GM23338 (cell line): ENCODE results near the gene WT1. TPM values are rescaled to one million over a fixed set of nuclear protein-coding genes. Genes with fewer than 3 reads are reported as not detected.

Experiments used
- ATAC-seq: fragments of 200-7000 bp; cut with Tn5 transposase; 3 replicates; pipeline ENCODE4 v1.9.1; 2020
- DNase-seq: peaks from one replicate; pipeline ENCODE4 v3.0.0-alpha.2; 2015; ENCODE audit warnings: low spot score
- H2AFZ ChIP-seq: fragments of 200-600 bp; sonication (generic); 2 replicates; pipeline ENCODE4 v1.8.0; 2016; ENCODE audit warnings: antibody characterized with exemption, mild to moderate bottlenecking, moderate library complexity
- H3F3A ChIP-seq: fragments of 200-600 bp; sonication (generic); replicated peaks from 2 replicates; pipeline ENCODE4 v1.8.0; 2017; ENCODE audit warnings: antibody characterized with exemption, mixed run types, low read depth
- H3K27ac ChIP-seq: fragments of 200-600 bp; sonication (generic); 2 replicates; pipeline ENCODE4 v1.6.1; 2016; ENCODE audit warnings: low read depth
- H3K27me3 ChIP-seq: fragments of 200-600 bp; sonication (generic); 2 replicates; pipeline ENCODE4 v1.8.0; 2016; ENCODE audit warnings: mild to moderate bottlenecking, mixed run types, moderate library complexity; ENCODE audit not compliant: insufficient read depth
- H3K36me3 ChIP-seq: fragments of 200-600 bp; sonication (generic); 2 replicates; pipeline ENCODE4 v1.8.0; 2016; ENCODE audit warnings: mild to moderate bottlenecking; ENCODE audit not compliant: insufficient read depth
- H3K4me1 ChIP-seq: fragments of 200-600 bp; sonication (generic); 2 replicates; pipeline ENCODE4 v1.8.0; 2016; ENCODE audit warnings: mild to moderate bottlenecking, moderate library complexity; ENCODE audit not compliant: insufficient read depth
- H3K4me2 ChIP-seq: fragments of 200-600 bp; sonication (generic); 2 replicates; pipeline ENCODE4 v1.7.1; 2017; ENCODE audit warnings: mixed run types
- H3K4me3 ChIP-seq: fragments of 200-600 bp; sonication (generic); 2 replicates; pipeline ENCODE4 v1.6.1; 2016; ENCODE audit warnings: mixed run types
- H3K79me2 ChIP-seq: fragments of 200-600 bp; sonication (generic); replicated peaks from 2 replicates; pipeline ENCODE4 v1.8.0; 2017; ENCODE audit warnings: mild to moderate bottlenecking; ENCODE audit not compliant: insufficient read depth
- H3K9me2 ChIP-seq: fragments of 200-600 bp; sonication (generic); 2 replicates; pipeline ENCODE4 v1.8.0; 2017; ENCODE audit not compliant: insufficient read depth
- H4K20me1 ChIP-seq: fragments of 200-600 bp; sonication (generic); replicated peaks from 2 replicates; pipeline ENCODE4 v1.8.0; 2017; ENCODE audit warnings: mild to moderate bottlenecking; ENCODE audit not compliant: insufficient read depth
- H3K27ac Mint-ChIP-seq: 2 replicates; pipeline ENCODE4 v1.8.0; 2020; ENCODE audit warnings: inconsistent platforms, mild to moderate bottlenecking, moderate library complexity, mixed read lengths
- H3K27me3 Mint-ChIP-seq: 3 replicates; pipeline ENCODE4 v1.8.0; 2022; ENCODE audit warnings: low read depth, mild to moderate bottlenecking, moderate library complexity, mixed read lengths, inconsistent platforms; ENCODE audit not compliant: insufficient read depth, poor library complexity
- H3K36me3 Mint-ChIP-seq: 3 replicates; pipeline ENCODE4 v1.8.0; 2021; ENCODE audit warnings: low read depth, mild to moderate bottlenecking, inconsistent platforms, moderate library complexity, mixed read lengths
- H3K4me1 Mint-ChIP-seq: 3 replicates; pipeline ENCODE4 v1.8.0; 2020; ENCODE audit warnings: mild to moderate bottlenecking, inconsistent platforms, mixed read lengths
- H3K4me3 Mint-ChIP-seq: 3 replicates; pipeline ENCODE4 v1.8.0; 2021; ENCODE audit warnings: moderate library complexity, mild to moderate bottlenecking, inconsistent platforms, mixed read lengths
- H3K9me3 Mint-ChIP-seq: 3 replicates; pipeline ENCODE4 v1.8.0; 2020; ENCODE audit warnings: moderate library complexity, mild to moderate bottlenecking, inconsistent platforms, mixed read lengths
- CREB1 ChIP-seq: fragments of 250-450 bp; sonication (Bioruptor Pico); IDR thresholded peaks from 2 replicates; pipeline ENCODE4 v1.5.0; 2020; ENCODE audit warnings: low read depth, mild to moderate bottlenecking, moderate library complexity
- EZH2 ChIP-seq: fragments of 200-600 bp; sonication (generic); IDR thresholded peaks from one replicate; pipeline ENCODE4 v1.8.0; 2017; ENCODE audit warnings: antibody characterized with exemption, mild to moderate bottlenecking, low read depth; ENCODE audit not compliant: unreplicated experiment
- STAT1 ChIP-seq: IDR thresholded peaks from one replicate; pipeline ENCODE4 v1.6.1; 2016; ENCODE audit warnings: antibody characterized with exemption; ENCODE audit not compliant: unreplicated experiment
- polyA plus RNA-seq: library from polyadenylated mRNA; unstranded; fragments of >200 nt; fragmentation: Nextera tagmentation; extraction: Ambion mirVana; gene quantifications from 2 replicates; pipeline ENCODE4 v1.2.1, GENCODE V29; 2016
- total RNA-seq: library from RNA; depleted of rRNA; stranded (reverse); fragments of >200 nt; shearing (Covaris generic); gene quantifications from 2 replicates; pipeline ENCODE4 v1.2.3, GENCODE V29; 2014
- TF ChIP-seq, protein P1 (sequence below): fragments of 250-450 bp; sonication (Bioruptor Pico); IDR thresholded peaks from 2 replicates; pipeline ENCODE4 v1.5.0; 2020; ENCODE audit warnings: mild to moderate bottlenecking, moderate library complexity
- TF ChIP-seq, protein P2 (sequence below), 2 experiments: fragments of 200-600 bp in 1 of 2; sonication (generic) in 1 of 2; conservative IDR thresholded peaks; 2 replicates each; pipeline versions ENCODE4 v1.5.1 to v1.6.1; 2016 to 2017; ENCODE audit warnings: antibody characterized with exemption in 2 of 2, low read depth in 2 of 2, mild to moderate bottlenecking in 2 of 2, moderate library complexity in 1 of 2

The WT1 gene
- total and polyA plus RNA-seq, 2 experiments from 2014 or later, result 0.21 TPM; not detected in 1

DNA sequence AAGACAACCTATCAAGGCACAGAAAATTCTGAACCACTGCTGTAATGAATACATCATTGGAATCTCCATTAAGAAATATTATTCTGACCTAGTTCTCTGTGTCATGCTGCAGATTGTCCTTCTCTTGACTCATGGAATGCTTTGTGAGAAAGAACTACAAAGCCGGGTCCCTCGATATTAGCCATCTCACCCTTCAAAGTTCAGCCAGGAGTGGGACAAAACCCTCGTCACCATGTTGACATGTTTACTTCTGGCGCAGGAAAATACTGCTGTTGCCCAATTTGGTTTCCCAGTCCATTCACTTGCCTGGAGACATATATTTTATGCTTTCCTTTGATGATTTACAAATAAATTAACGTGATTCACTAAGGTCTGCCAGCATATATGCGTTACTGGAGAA, 10.9 kb upstream of the WT1 start (continued):
- TF ChIP-seq, protein P1, sequence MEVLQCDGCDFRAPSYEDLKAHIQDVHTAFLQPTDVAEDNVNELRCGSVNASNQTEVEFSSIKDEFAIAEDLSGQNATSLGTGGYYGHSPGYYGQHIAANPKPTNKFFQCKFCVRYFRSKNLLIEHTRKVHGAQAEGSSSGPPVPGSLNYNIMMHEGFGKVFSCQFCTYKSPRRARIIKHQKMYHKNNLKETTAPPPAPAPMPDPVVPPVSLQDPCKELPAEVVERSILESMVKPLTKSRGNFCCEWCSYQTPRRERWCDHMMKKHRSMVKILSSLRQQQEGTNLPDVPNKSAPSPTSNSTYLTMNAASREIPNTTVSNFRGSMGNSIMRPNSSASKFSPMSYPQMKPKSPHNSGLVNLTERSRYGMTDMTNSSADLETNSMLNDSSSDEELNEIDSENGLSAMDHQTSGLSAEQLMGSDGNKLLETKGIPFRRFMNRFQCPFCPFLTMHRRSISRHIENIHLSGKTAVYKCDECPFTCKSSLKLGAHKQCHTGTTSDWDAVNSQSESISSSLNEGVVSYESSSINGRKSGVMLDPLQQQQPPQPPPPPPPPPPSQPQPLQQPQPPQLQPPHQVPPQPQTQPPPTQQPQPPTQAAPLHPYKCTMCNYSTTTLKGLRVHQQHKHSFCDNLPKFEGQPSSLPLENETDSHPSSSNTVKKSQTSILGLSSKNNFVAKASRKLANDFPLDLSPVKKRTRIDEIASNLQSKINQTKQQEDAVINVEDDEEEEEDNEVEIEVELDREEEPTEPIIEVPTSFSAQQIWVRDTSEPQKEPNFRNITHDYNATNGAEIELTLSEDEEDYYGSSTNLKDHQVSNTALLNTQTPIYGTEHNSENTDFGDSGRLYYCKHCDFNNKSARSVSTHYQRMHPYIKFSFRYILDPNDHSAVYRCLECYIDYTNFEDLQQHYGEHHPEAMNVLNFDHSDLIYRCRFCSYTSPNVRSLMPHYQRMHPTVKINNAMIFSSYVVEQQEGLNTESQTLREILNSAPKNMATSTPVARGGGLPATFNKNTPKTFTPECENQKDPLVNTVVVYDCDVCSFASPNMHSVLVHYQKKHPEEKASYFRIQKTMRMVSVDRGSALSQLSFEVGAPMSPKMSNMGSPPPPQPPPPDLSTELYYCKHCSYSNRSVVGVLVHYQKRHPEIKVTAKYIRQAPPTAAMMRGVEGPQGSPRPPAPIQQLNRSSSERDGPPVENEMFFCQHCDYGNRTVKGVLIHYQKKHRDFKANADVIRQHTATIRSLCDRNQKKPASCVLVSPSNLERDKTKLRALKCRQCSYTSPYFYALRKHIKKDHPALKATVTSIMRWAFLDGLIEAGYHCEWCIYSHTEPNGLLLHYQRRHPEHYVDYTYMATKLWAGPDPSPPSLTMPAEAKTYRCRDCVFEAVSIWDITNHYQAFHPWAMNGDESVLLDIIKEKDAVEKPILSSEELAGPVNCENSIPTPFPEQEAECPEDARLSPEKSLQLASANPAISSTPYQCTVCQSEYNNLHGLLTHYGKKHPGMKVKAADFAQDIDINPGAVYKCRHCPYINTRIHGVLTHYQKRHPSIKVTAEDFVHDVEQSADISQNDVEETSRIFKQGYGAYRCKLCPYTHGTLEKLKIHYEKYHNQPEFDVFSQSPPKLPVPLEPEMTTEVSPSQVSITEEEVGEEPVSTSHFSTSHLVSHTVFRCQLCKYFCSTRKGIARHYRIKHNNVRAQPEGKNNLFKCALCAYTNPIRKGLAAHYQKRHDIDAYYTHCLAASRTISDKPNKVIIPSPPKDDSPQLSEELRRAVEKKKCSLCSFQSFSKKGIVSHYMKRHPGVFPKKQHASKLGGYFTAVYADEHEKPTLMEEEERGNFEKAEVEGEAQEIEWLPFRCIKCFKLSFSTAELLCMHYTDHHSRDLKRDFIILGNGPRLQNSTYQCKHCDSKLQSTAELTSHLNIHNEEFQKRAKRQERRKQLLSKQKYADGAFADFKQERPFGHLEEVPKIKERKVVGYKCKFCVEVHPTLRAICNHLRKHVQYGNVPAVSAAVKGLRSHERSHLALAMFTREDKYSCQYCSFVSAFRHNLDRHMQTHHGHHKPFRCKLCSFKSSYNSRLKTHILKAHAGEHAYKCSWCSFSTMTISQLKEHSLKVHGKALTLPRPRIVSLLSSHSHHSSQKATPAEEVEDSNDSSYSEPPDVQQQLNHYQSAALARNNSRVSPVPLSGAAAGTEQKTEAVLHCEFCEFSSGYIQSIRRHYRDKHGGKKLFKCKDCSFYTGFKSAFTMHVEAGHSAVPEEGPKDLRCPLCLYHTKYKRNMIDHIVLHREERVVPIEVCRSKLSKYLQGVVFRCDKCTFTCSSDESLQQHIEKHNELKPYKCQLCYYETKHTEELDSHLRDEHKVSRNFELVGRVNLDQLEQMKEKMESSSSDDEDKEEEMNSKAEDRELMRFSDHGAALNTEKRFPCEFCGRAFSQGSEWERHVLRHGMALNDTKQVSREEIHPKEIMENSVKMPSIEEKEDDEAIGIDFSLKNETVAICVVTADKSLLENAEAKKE (CRISPR knock-in tag), result no peak
- TF ChIP-seq STAT1 (no peak), CREB1 (no peak)
- TF ChIP-seq, protein P2, sequence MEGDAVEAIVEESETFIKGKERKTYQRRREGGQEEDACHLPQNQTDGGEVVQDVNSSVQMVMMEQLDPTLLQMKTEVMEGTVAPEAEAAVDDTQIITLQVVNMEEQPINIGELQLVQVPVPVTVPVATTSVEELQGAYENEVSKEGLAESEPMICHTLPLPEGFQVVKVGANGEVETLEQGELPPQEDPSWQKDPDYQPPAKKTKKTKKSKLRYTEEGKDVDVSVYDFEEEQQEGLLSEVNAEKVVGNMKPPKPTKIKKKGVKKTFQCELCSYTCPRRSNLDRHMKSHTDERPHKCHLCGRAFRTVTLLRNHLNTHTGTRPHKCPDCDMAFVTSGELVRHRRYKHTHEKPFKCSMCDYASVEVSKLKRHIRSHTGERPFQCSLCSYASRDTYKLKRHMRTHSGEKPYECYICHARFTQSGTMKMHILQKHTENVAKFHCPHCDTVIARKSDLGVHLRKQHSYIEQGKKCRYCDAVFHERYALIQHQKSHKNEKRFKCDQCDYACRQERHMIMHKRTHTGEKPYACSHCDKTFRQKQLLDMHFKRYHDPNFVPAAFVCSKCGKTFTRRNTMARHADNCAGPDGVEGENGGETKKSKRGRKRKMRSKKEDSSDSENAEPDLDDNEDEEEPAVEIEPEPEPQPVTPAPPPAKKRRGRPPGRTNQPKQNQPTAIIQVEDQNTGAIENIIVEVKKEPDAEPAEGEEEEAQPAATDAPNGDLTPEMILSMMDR (conservative IDR thresholded peaks at IDR 0.05; ENCODE audit: low read depth in 2 of 2), result no peak

DNA sequence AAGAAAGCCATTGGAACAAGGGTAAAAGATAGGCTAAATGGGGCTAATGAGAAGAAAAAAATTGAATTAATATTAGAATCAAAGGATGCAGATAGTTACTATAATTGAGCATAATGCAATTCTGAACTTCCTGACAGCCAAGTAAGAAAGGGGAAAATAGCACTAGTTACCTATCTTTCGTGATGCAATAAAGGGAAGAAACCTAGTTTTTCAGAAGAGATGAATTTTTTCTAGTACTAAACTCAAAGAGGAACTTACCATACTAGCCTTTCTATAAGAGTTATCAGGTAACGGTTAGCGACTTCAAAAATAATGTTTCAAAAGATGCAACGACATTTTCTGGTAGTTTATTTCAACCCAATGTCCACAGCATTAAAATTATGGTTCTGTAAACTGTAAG, 8.8 kb upstream of the WT1 start:
- Mint-ChIP-seq H3K27ac (no peak overlapping the region), H3K9me3 (no peaks in the 10 kb centered on the region), H3K27me3 (peaks cover 40% of the 10 kb centered on the region), H3K36me3 (no peaks in the 10 kb centered on the region), H3K4me1 (peaks cover 5% of the 10 kb centered on the region), H3K4me3 (no peak overlapping the region)
- Histone ChIP-seq H3K4me1 (peaks cover 14% of the 10 kb centered on the region), H3K27me3 (peaks cover 65% of the 10 kb centered on the region), H3K36me3 (no peaks in the 10 kb centered on the region), H3K4me3 (no peak overlapping the region), H3K9me2 (no peaks in the 10 kb centered on the region), H3K4me2 (no peak overlapping the region), H3K27ac (no peak overlapping the region), H3F3A (no peaks in the 10 kb centered on the region; the same call in 1 of the 2 replicates), H2AFZ (no peak overlapping the region), H4K20me1 (0 out of 2 replicates have a peak, but pooled peaks cover 18% of the 10 kb centered on the region), H3K79me2 (no peaks in the 10 kb centered on the region)
- ATAC-seq, result no peak
- DNase-seq, result no peak
- no peak for TF ChIP-seq EZH2
